H9 (cell line): ENCODE results near the gene SPRR5. TPM values are rescaled to one million over a fixed set of nuclear protein-coding genes. Genes with fewer than 3 reads are reported as not detected.

Experiments
- DNase-seq: peaks from one replicate; pipeline ENCODE4 v3.0.0-alpha.2; 2017
- H2AFZ ChIP-seq: one replicate; pipeline ENCODE4 v1.6.1; 2013; ENCODE audit warnings: mild to moderate bottlenecking, low read length, control low read depth, moderate library complexity
- H2AK5ac ChIP-seq: 2 replicates; pipeline ENCODE4 v1.6.1; 2013; ENCODE audit warnings: low read length, control low read depth, mixed read lengths; ENCODE audit not compliant: insufficient read length
- H2BK120ac ChIP-seq: one replicate; pipeline ENCODE4 v1.6.1; 2013; ENCODE audit warnings: low read depth, mild to moderate bottlenecking, low read length, control low read depth, inconsistent platforms; ENCODE audit not compliant: poor library complexity, severe bottlenecking
- H2BK12ac ChIP-seq: 2 replicates; pipeline ENCODE4 v1.6.1; 2013; ENCODE audit warnings: low read length, control low read depth, mixed read lengths, low read depth; ENCODE audit not compliant: insufficient read length
- H2BK15ac ChIP-seq: 2 replicates; pipeline ENCODE4 v1.6.1; 2013; ENCODE audit warnings: low read depth, low read length, control low read depth
- H2BK20ac ChIP-seq: one replicate; pipeline ENCODE4 v1.6.1; 2013; ENCODE audit warnings: low read depth, mild to moderate bottlenecking, low read length, control low read depth, inconsistent platforms; ENCODE audit not compliant: poor library complexity, severe bottlenecking
- H2BK5ac ChIP-seq: 2 replicates; pipeline ENCODE4 v1.6.1; 2013; ENCODE audit warnings: low read length, control low read depth, mixed read lengths; ENCODE audit not compliant: insufficient read length
- H3K14ac ChIP-seq: 2 replicates; pipeline ENCODE4 v1.6.1; 2013; ENCODE audit warnings: low read length, control low read depth; ENCODE audit not compliant: insufficient read depth
- H3K18ac ChIP-seq: 2 replicates; pipeline ENCODE4 v1.6.1; 2013; ENCODE audit warnings: low read depth, mild to moderate bottlenecking, mixed read lengths, low read length, control low read depth; ENCODE audit not compliant: insufficient read length
- H3K23ac ChIP-seq: 2 replicates; pipeline ENCODE4 v1.6.1; 2013; ENCODE audit warnings: low read length, control low read depth, mixed read lengths, low read depth; ENCODE audit not compliant: insufficient read length
- H3K23me2 ChIP-seq: 2 replicates; pipeline ENCODE4 v1.6.1; 2013; ENCODE audit warnings: low read depth, mild to moderate bottlenecking, mixed read lengths, low read length, control low read depth; ENCODE audit not compliant: insufficient read length, poor library complexity, severe bottlenecking
- H3K27ac ChIP-seq: 2 replicates; pipeline ENCODE4 v1.5.1; 2013; ENCODE audit warnings: low read length, control low read depth, mixed read lengths, low read depth; ENCODE audit not compliant: insufficient read length
- H3K27me3 ChIP-seq: 2 replicates; pipeline ENCODE4 v1.6.1; 2013; ENCODE audit warnings: low read length, control low read depth, inconsistent platforms; ENCODE audit not compliant: insufficient read depth
- H3K4ac ChIP-seq: 2 replicates; pipeline ENCODE4 v1.6.1; 2013; ENCODE audit warnings: low read depth, mild to moderate bottlenecking, control low read depth, inconsistent platforms, low read length, moderate library complexity
- H3K4me1 ChIP-seq: 2 replicates; pipeline ENCODE4 v1.6.1; 2013; ENCODE audit warnings: low read length, control low read depth, inconsistent platforms; ENCODE audit not compliant: insufficient read depth
- H3K4me2 ChIP-seq: 2 replicates; pipeline ENCODE4 v1.6.1; 2013; ENCODE audit warnings: low read length, control low read depth, mixed read lengths; ENCODE audit not compliant: insufficient read length, insufficient read depth
- H3K56ac ChIP-seq: 2 replicates; pipeline ENCODE4 v1.6.1; 2013; ENCODE audit warnings: low read depth, mild to moderate bottlenecking, mixed read lengths, low read length, control low read depth; ENCODE audit not compliant: insufficient read length
- H3K79me1 ChIP-seq: 2 replicates; pipeline ENCODE4 v1.6.1; 2013; ENCODE audit warnings: low read depth, mild to moderate bottlenecking, moderate library complexity, low read length, control low read depth, inconsistent platforms; ENCODE audit not compliant: insufficient read depth, poor library complexity, severe bottlenecking
- H3K79me2 ChIP-seq: 2 replicates; pipeline ENCODE4 v1.6.1; 2013; ENCODE audit warnings: low read length, control low read depth, inconsistent platforms; ENCODE audit not compliant: insufficient read depth
- H3K9ac ChIP-seq: 2 replicates; pipeline ENCODE4 v1.6.1; 2013; ENCODE audit warnings: low read length, control low read depth, mixed read lengths; ENCODE audit not compliant: insufficient read length; ENCODE audit errors: extremely low read depth
- H3K9me3 ChIP-seq: one replicate; pipeline ENCODE4 v1.6.1; 2013; ENCODE audit warnings: low read depth, low read length, inconsistent platforms; ENCODE audit not compliant: control insufficient read depth
- H3T11ph ChIP-seq: one replicate; pipeline ENCODE4 v1.6.1; 2013; ENCODE audit warnings: mild to moderate bottlenecking, low read length, control low read depth, inconsistent platforms
- H4K20me1 ChIP-seq: one replicate; pipeline ENCODE4 v1.6.1; 2013; ENCODE audit not compliant: control insufficient read depth, insufficient read length, insufficient read depth
- H4K5ac ChIP-seq: 2 replicates; pipeline ENCODE4 v1.6.1; 2013; ENCODE audit warnings: low read depth, mild to moderate bottlenecking, mixed read lengths, low read length, control low read depth; ENCODE audit not compliant: insufficient read length
- H4K8ac ChIP-seq: replicated peaks from 2 replicates; pipeline ENCODE4 v1.6.1; 2013; ENCODE audit warnings: low read length, control low read depth, mixed read lengths, low read depth; ENCODE audit not compliant: insufficient read length
- H4K91ac ChIP-seq: 2 replicates; pipeline ENCODE4 v1.6.1; 2013; ENCODE audit warnings: low read depth, mild to moderate bottlenecking, moderate library complexity, mixed read lengths, low read length, control low read depth; ENCODE audit not compliant: insufficient read length
- H3K27ac Mint-ChIP-seq, 3 experiments: 2 replicates in 2 of 3; 3 replicates in 1 of 3; pipeline ENCODE4 v1.8.0; 2020 to 2021; ENCODE audit warnings: mixed read lengths in 3 of 3, mild to moderate bottlenecking in 1 of 3, moderate library complexity in 1 of 3
- H3K27me3 Mint-ChIP-seq: 2 replicates; pipeline ENCODE4 v1.8.0; 2021; ENCODE audit warnings: low read depth, mild to moderate bottlenecking, moderate library complexity, mixed read lengths
- H3K36me3 Mint-ChIP-seq, 3 experiments: 2 replicates in 2 of 3; 3 replicates in 1 of 3; pipeline ENCODE4 v1.8.0; 2020 to 2021; ENCODE audit warnings: low read depth in 3 of 3, mixed read lengths in 3 of 3; ENCODE audit not compliant: insufficient read depth in 1 of 3
- H3K4me1 Mint-ChIP-seq, 2 experiments: 2 replicates each; pipeline ENCODE4 v1.8.0; 2020; ENCODE audit warnings: mixed read lengths in 2 of 2
- H3K4me3 Mint-ChIP-seq, 2 experiments: 2 replicates in 1 of 2; 3 replicates in 1 of 2; pipeline ENCODE4 v1.8.0; 2020 to 2021; ENCODE audit warnings: mild to moderate bottlenecking in 2 of 2, mixed read lengths in 2 of 2, moderate library complexity in 1 of 2
- H3K9me3 Mint-ChIP-seq, 2 experiments: 2 replicates in 1 of 2; 3 replicates in 1 of 2; pipeline ENCODE4 v1.8.0; 2020; ENCODE audit warnings: mild to moderate bottlenecking in 2 of 2, mixed read lengths in 2 of 2, moderate library complexity in 1 of 2
- total RNA-seq: library from RNA; stranded (reverse); gene quantifications from 2 replicates; pipeline ENCODE4 v1.2.1, GENCODE V29; 2021
- TF ChIP-seq, protein P1 (sequence below): fragments of 200-600 bp; sonication (generic); conservative IDR thresholded peaks from 3 replicates; pipeline ENCODE4 v1.8.0; 2021; ENCODE audit warnings: antibody characterized with exemption, mild to moderate bottlenecking

The SPRR5 gene
- total RNA-seq, 1 experiment from 2014 or later, result not detected

- no peaks in the 10 kb centered on the region for H3K23me2 ChIP-seq
- H2BK12ac ChIP-seq, result no peak overlapping the region
- H3K4me2 ChIP-seq, result no peak overlapping the region
- no peak overlapping the region for H2AFZ ChIP-seq
- H3K27ac ChIP-seq, result no peak overlapping the region
- H3K56ac ChIP-seq, result no peak overlapping the region
- Mint-ChIP-seq H3K36me3 (no peaks in the 10 kb centered on the region; a peak in 1 of 7 replicates), H3K27me3 (peaks cover 31% of the 10 kb centered on the region), H3K4me1 (no peaks in the 10 kb centered on the region), H3K4me3 (no peak overlapping the region), H3K27ac (no peak overlapping the region), H3K9me3 (peaks cover 3 to 10% of the 10 kb centered on the region in 2 experiments; a peak in 3 of 5 replicates)
- TF ChIP-seq, protein P1, sequence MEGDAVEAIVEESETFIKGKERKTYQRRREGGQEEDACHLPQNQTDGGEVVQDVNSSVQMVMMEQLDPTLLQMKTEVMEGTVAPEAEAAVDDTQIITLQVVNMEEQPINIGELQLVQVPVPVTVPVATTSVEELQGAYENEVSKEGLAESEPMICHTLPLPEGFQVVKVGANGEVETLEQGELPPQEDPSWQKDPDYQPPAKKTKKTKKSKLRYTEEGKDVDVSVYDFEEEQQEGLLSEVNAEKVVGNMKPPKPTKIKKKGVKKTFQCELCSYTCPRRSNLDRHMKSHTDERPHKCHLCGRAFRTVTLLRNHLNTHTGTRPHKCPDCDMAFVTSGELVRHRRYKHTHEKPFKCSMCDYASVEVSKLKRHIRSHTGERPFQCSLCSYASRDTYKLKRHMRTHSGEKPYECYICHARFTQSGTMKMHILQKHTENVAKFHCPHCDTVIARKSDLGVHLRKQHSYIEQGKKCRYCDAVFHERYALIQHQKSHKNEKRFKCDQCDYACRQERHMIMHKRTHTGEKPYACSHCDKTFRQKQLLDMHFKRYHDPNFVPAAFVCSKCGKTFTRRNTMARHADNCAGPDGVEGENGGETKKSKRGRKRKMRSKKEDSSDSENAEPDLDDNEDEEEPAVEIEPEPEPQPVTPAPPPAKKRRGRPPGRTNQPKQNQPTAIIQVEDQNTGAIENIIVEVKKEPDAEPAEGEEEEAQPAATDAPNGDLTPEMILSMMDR, result no peak
- no peaks in the 10 kb centered on the region for H3K79me1 ChIP-seq
- no peak overlapping the region for H3K14ac ChIP-seq
- no peak overlapping the region for H3K9ac ChIP-seq
- no peaks in the 10 kb centered on the region for H3K27me3 ChIP-seq
- no peak overlapping the region for H3K4ac ChIP-seq
- no peak overlapping the region for H4K91ac ChIP-seq
- no peak overlapping the region for H4K5ac ChIP-seq
- H2BK20ac ChIP-seq, result no peak overlapping the region
- no peak overlapping the region for H2BK5ac ChIP-seq
- H2AK5ac ChIP-seq, result no peak overlapping the region
- no peak overlapping the region for H3K23ac ChIP-seq
- H3K4me1 ChIP-seq, result no peaks in the 10 kb centered on the region
- H2BK15ac ChIP-seq, result no peak overlapping the region
- H4K20me1 ChIP-seq, result no peaks in the 10 kb centered on the region
- no peak overlapping the region for H3T11ph ChIP-seq
- no peak overlapping the region for H3K18ac ChIP-seq
- no peaks in the 10 kb centered on the region for H3K79me2 ChIP-seq
- no peaks in the 10 kb centered on the region for H3K9me3 ChIP-seq
- H2BK120ac ChIP-seq, result no peak overlapping the region
- no peak for DNase-seq
- H4K8ac ChIP-seq, result no peak overlapping the region
Measured at GRCh38 chr1:152977614-152978013, 30.6 kb downstream of the SPRR5 start.
